Prostate gland (tissue), 2 donors: Measurements from ENCODE around the gene NOXO1.

Experiments used
- CTCF ChIP-seq, 4 experiments: fragments of 200-600 bp in 2 of 4; fragments of 450-650 bp in 2 of 4; sonication (generic) in 2 of 4; IDR thresholded peaks; 1 replicate in 3 of 4; 2 replicates in 1 of 4; pipeline ENCODE4 v1.5.1; 2016 to 2019; ENCODE audit warnings: antibody characterized with exemption in 4 of 4, mild to moderate bottlenecking in 2 of 4, moderate library complexity in 2 of 4
- POLR2A ChIP-seq: fragments of 450-650 bp; IDR thresholded peaks from one replicate; pipeline ENCODE4 v1.6.1; 2016; ENCODE audit warnings: antibody characterized with exemption, mild to moderate bottlenecking

GRCh38 chr16:1985466-1986150 lies 4.3 kb upstream of the NOXO1 start:
- no peak for TF ChIP-seq CTCF (IDR thresholded peaks at IDR 0.05)
- TF ChIP-seq POLR2A: no peak
